Measurements from ENCODE around the gene FBXL19. TPM values are rescaled to one million over a fixed set of nuclear protein-coding genes. Genes with fewer than 3 reads are reported as not detected.

FBXL19 gene
- total RNA-seq, 1 donor from 2014 or later: 34.3 TPM

- DNase-seq (ENCODE audit: low read depth): no peak
These were observed 24.1 kb downstream of the FBXL19 start for GRCh38 chr16:30947541-30947858.

DNA sequence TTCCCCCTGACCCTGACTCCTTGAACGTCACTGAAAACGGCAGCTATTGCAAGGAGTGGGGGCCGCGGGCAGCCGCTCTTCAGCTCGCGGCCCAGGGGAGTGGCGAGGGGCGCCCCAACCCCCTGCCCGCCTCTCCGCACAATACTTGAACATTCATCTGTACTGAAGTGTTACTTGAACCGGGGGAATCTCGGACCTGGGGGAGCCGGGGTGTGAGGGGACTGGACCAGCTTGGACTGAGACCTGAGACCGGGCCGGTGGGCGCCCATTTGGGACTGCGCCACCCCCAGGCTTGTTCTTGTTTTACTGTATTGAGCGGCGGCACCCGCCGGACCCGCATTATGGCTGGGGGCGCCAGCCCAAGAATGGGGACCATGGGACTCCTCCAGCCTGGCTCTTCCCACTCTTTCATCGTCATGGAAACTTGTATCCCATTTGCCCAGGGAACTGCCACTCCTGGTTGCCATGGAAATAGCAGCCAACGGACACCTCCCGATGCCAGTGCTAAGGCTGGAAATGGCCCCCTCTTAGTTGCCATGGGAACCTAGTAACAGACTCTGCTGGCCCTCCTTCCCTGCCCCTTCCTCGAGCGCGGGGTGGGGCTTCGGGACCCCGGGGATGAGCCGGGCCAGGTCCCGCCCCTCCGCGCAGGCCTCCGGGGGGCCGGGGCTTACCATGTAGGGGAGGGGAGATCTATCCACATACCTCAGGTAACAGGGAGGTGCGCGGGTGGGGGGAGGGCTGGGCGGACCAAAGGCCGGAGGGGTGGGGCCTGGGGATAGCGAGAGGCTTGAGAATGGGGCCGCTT is 24.7 kb downstream of the FBXL19 start:
- DNase-seq (ENCODE audit: low read depth): peak; percentile 98

DNA sequence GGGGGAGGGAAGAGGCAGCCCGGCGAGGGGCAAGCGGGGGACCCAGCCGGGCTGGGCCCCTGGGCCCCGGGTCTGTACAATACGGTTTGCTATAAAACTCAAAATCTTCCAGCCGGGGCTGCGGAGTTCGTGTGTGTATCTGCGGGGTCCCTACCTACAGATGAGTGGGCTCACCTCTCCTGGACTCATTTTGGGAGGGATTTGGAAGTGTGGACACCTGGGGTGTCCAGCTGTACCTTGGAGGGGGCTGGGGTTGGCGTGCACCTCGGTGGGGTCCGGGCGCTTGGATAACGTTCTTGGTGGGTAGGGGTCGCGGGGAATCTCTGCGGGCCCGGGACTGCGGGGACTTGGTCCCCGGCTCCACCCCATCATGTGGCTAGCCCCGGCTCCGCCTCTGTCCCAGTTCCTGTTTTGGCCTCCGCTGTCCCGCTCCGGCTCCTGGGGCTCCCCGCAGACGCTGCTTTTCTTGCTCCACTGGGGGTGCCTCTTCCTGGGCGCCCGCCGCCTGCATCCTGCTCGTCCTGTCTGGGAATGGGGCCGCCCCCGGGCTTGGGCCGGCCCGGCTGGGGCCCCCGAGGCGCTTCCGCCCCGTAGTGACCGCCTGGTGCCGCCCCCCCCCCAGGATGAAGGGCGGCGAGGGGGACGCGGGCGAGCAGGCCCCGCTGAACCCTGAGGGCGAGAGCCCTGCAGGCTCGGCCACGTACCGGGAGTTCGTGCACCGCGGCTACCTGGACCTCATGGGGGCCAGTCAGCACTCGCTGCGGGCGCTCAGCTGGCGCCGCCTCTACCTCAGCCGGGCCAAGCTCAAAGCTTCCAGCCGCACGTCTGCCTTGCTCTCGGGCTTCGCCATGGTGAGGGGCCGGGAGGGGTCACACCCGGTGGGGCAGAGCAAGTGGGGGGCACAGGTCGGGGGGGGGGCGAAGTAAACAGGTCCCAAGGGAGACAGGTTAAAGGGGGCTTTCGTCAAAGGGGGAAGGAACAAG is 25.6 kb downstream of the FBXL19 start, which contains the start of gene ORAI3:
Gene ORAI3 (plus strand): TSS at position 402 of the 983 bp plus-strand sequence. CDS start 222 bp downstream, at position 624.
- peak; percentile 39 for DNase-seq (ENCODE audit: low read depth)

DNA sequence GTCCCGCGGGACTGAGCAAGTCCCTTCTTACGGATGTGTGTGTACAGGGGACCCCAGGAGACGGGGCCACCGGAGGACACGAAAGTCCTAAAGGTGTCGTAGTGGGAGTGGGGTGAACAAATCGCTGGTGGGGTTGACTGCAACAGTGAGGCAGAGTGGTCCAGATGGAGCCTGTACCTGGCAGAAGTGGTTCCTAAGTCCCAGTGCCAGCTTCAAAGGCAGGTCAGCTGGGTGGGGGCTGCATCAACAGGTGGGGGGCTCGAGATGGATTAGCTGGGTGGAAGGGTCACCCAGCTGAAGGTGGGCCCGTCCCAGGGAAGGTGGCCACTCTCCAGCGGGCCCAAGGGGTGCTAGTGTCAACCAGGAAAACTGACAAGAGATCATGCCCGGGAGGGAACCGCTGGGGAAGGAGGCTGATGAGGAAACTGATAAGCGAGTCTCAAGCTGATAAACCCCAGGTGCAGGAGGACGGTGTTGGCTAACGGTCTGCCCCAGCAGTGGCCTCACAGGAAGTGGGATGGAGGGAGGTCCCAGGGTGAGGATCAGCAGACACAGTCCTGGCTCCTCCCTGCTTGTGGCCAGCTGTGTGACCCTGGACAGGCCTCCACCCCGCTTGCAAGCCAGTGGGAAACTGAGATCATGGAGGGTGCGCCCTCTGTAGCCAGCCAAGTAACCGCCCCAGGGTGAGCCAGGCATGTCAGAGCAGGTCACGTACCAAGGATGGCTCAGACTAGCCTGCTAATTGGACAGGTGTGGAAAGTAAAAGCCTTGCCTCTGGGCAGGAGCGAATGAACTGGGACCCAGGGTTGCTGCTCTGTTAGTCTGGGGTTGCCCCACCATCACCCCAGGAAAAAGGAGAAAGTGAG is 26.5 kb downstream of the FBXL19 start:
- DNase-seq (ENCODE audit: low read depth): peak; percentile 91

- no peak for DNase-seq (ENCODE audit: low read depth)
These were observed 27.2 kb downstream of the FBXL19 start for GRCh38 chr16:30950516-30951065.

DNA sequence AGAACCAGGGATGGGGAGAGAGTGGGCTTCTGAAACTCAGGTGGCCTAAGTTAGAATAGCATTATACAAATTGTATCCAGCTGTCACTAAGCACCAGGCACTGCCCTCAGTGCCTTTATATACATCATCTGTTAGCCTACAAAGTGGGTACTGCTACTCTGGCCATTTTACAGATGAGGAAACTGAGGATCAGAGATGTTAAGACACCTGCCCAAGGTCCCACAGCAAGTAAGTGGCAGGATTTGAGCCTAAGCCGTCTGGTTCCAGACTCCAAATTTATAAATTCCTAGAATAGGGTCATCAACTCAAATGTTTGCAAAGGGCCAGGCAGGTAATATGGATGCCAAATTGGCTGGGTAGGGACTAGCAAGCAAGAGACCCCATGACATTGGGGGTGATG is 27.8 kb downstream of the FBXL19 start:
- no peak for DNase-seq (ENCODE audit: low read depth)

DNA sequence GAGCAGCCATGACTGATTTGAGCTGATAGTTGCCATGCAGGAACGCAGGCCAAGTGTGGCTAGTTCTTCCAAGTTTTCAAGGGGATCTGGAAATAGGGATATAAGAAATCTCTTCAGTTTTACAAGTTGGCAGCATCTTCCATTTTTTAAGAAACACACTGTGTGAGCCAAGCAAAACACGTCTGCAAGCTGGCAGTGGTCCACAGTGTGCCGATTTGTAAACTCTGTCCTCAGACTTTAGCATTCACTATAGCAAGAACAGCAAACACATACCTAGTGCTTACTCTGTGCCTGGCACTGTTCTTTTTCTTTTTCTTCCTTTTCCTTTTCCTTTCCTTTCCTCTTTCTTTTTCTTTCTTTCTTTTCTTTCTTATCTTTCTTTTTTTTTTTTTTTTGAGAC is 28.4 kb downstream of the FBXL19 start:
- no peak for DNase-seq (ENCODE audit: low read depth)

GRCh38 chr16:30953111-30953510 is 29.7 kb downstream of the FBXL19 start:
- no peak for DNase-seq (ENCODE audit: low read depth)

DNA sequence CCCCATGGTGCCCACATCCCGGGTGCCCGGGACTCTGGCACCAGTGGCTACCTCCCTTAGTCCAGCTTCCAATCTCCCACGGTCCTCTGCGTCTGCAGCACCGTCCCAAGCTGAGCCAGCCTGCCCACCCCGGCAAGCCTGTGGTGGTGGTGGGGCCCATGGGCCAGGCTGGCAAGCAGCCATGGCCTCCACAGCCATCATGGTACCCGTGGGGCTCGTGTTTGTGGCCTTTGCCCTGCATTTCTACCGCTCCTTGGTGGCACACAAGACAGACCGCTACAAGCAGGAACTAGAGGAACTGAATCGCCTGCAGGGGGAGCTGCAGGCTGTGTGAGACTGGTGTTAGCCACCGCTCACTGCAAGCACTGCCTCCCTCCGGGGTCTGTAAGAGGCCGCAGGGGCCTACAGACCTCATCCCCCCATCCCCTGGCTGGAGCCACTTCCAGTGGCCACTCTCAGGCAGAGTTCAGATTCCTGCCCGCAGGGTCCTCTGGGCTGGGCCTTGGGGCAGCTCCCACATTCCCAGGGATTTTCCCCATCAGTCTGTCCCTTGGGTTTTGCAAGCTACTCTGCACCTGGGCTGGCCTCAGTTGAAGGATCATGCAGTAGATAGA is 30.2 kb downstream of the FBXL19 start:
- peak; percentile 58 for DNase-seq (ENCODE audit: low read depth)

DNA sequence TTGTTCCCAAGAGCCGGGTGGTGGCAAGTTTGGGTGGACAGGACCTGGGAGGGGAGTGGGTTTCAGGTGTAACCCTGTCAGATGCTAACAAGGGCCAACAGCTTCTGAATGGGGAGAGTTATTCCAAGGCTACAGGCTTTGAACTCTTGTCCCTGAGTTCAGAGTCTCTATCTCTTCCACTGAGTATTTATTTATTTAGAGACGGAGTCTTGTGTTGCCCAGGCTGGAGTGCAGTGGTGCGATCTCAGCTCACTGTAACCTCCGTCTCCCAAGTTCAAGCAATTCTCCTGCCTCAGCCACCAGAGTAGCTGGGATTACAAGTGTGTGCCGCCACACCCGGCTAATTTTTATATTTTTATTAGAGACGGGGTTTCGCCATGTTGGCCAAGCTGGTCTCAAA is 31.6 kb downstream of the FBXL19 start:
- no peak for DNase-seq (ENCODE audit: low read depth)

DNA sequence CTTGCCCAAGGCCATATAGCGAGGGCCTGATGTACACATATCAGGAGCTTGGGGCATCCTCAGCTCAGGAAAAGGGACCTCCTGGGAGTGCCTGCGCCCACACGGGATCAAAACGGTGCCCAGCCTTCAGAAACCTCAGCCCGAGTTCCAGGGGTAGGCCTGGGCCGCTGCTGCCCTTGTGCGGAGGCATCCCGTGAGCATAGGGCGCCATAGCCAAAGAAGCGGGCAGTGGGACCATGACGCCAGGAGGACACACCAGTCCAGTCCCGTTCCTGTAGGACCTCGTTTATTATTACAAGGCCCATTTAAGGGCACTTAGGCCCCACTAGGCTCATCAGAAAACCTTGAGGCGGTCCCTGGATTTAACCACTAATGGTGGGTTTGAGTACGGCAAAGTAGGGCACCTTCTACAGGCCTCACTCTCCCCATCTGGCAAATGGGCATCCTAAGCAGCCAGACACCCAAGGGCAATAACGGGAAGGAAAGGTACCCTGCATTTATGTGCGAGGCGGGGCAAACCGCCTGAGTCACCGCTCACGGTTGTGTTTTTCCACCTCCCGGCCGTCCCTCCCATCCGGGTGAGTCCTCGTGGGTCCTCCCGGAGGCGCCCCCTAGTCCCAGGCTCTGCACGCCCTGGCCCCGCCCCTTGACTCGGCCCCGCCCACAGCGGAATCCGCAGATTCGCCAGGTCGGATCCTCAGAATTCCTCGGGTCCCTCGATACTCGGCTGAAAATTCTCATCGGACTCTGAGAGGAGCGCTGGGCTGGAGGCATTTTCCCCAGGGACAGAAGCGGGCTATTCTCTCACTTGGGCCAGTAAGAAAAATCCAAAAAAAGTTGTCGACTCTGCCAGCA is 33.5 kb downstream of the FBXL19 start:
- peak; percentile 80 for DNase-seq (ENCODE audit: low read depth)

DNA sequence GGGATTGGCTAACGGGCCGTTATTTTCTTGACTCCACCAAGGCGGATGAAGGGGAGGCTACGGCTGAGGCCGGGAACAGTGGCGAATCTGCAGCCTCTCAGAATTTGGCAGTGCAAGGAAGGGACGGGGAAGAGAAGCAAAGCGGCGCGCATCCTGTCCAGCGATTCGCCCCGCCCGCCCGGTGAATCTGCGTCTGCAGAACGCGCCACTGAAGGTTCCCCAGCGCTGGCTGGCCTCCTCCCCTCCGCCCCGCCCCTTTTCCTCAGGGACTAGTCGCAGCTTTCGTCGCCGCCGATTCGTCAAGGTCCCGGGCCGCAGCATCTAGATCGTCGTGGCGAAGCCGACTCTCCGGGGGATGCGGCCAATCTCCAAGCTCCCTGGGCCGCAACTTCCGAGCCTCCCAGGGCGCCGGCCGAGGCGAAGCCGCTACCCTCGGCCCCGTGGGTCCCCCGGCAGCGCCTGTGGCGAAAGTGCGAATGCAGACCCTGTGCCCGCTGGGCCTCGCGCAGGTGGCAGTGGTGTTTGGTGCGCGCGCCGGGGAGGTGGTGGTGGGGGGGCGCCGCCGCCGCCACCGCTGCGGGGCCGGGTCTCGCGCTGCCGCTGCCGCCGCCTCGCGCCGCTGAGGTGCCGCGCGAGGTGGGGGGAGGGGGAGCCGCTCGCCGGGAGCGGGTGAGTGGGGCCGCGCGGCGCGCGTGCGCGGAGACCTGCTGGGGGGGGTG is 34.2 kb downstream of the FBXL19 start, which contains the start of gene SETD1A:
Gene SETD1A (plus strand): TSS at position 299 of the 719 bp plus-strand sequence. CDS start 978 bp downstream, outside the sequence.
- peak; percentile 73 for DNase-seq (ENCODE audit: low read depth)

- peak; percentile 8 for DNase-seq (ENCODE audit: low read depth)
These were observed 35.1 kb downstream of the FBXL19 start for GRCh38 chr16:30958175-30959079.

DNA sequence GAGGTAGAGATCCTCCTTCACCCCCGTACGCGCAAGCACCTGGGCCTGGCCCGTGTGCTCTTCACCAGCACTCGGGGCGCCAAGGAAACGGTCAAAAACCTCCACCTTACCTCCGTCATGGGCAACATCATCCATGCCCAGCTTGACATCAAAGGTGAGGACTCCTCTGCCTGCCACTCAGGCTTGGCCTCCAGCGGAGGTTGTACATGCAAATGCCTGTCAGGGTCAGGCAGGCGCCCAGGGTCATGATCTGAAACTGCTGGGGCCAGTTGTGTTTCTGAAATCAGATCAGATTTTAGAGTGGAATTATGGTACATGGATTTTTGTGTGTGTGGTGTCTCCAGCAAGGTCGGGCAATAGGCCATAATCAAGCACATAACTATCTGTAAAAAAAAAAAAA is 38.0 kb downstream of the FBXL19 start:
- no peak for DNase-seq (ENCODE audit: low read depth)

GRCh38 chr16:30963925-30964511 is 40.6 kb downstream of the FBXL19 start:
- DNase-seq (ENCODE audit: low read depth): no peak

GRCh38 chr16:30964574-30965226 is 41.3 kb downstream of the FBXL19 start:
- DNase-seq (ENCODE audit: low read depth): no peak

- DNase-seq (ENCODE audit: low read depth): no peak
These were observed 42.1 kb downstream of the FBXL19 start for GRCh38 chr16:30965436-30965835.

All from renal cortical epithelial cell (primary cell).